SKM-1 (cell line): ENCODE data around the gene NAA80.

Experiments
- DNase-seq: peaks from one replicate; lab custom pipeline; 2025; ENCODE audit not compliant: unreplicated experiment; lab: John Stamatoyannopoulos, UW

The NAA80 gene, protein sequence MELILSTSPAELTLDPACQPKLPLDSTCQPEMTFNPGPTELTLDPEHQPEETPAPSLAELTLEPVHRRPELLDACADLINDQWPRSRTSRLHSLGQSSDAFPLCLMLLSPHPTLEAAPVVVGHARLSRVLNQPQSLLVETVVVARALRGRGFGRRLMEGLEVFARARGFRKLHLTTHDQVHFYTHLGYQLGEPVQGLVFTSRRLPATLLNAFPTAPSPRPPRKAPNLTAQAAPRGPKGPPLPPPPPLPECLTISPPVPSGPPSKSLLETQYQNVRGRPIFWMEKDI

DNA sequence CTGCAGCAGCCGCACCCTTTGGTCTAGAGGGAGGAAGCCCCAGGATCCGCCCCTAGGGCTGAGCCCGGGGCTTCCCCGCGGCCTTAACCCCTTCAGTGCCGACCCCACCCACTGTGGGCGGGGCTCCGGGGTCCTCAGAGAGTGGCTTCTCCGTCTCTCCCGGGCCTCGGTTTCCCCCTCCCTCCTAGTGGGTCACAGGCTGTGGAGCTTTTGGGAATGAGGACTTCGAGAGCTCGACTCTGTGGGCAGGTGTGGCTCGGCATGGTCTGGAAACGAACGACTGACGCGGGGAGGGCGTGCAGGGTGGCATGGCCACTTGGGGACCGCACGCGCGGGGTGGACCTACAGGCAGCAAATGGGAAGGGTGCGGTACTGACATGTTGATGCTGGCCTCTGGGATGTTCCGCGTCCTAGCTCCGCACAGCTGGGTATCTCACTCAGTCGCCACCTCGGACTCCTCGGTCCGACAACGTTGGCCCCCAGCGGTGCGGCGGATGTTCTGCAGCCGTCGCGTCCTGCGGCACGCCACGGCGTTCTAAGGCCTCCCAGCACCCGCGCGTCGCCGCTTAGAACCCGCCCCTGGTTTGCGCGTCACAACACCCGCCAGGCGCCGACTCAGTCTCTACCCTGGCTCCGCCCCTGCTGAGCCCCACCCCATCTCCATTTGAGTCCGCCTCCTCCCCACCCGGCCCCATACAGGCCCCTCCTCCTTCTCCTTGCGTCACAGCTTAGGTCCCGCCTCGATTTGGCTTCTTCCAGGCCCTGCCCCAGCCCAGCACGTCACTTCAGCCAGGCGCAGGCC lies at the start of gene NAA80, which contains the start of gene HYAL3:
Gene NAA80 (minus strand): TSS at position 570 of the 802 bp plus-strand sequence. CDS start 1,942 bp downstream, outside the sequence.
Gene HYAL3 (minus strand): TSS at position 570 of the 802 bp plus-strand sequence. CDS start 3,803 bp downstream, outside the sequence.
- peak; percentile 97 for DNase-seq

DNA sequence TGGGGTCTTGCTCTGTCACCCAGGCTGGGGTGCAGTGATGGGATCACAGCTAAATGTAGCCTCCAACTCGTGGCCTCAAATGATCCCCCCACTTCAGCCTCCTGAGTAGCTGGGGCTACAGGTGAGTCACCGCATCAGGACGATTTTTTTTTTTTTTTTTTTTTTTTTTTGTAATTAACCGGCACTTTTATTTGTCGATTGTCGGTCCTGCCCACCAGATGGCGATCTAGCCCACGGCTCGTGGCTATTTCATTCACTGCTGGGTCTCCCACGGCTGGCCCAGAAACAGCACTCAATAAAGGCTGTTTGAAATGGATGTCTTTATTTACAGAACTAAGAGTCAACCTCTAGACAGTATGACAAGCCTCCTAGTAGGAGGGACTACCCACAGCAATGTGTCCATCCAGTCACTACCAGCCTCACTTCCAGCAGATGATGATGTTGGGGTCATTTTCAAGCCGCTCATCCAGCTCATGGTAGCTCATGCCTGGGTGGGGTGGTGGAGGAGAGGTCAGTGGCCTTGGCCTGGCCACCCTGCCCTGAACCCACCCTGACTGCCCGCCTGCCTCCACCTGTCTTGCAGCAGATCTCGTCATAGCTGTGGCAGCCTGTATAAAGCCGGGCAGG lies 48.1 kb upstream of the NAA80 start:
- DNase-seq = no peak

DNA sequence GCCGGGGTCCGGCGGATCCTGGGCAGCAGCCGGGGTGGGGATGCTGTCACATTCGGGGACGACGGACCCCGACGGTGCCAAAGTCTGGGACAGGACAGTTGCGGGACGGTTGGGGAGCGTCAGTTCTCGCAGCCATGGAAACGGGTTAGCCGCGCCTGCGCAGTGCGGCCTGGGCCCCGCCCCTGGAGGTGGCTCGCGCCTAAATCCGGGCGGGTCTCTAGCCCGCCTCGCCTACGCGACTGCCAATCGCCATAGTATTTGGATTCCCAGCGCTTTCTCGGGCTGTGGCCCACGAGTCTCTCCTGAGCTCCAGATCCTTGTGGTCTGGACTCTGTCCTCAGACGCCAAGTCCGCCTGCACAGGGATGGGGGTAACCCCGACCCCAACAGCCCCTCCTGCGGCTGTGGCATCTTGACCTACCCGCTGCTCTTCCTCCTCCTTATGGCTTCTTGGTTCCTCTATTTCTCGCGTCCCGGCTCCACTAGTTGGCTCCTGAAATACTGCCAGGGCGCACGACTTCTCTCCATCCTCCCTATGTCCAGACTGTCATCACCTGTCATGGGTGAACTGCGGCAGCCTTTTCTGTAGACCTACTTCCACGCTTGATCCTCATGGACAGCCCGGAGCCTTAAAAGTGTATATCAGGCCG lies 46.5 kb upstream of the NAA80 start, which contains the start of gene ZMYND10:
Gene ZMYND10 (minus strand): TSS at position 147 of the 649 bp plus-strand sequence. CDS start 153 bp downstream, outside the sequence.
- no peak for DNase-seq

DNA sequence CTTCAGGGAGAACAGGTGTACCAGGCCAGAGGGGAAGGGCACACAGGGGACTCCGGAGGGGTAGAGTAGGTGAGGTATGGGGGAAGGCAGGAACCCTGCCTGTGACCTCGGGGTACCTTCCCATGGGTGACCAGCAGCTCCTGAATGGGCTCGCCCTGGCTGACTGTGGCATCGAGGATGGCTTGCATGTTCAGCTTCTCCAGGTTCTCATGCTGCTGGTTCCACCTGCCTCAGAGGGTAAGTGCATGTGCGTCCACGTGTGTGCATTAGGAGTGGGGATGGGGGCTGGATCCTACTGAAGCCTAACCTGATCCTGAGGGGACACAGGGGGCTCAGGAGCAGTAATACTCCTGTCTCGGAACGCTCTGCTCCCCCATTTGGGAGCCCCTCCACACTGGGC lies 45.8 kb upstream of the NAA80 start:
- DNase-seq = no peak

DNA sequence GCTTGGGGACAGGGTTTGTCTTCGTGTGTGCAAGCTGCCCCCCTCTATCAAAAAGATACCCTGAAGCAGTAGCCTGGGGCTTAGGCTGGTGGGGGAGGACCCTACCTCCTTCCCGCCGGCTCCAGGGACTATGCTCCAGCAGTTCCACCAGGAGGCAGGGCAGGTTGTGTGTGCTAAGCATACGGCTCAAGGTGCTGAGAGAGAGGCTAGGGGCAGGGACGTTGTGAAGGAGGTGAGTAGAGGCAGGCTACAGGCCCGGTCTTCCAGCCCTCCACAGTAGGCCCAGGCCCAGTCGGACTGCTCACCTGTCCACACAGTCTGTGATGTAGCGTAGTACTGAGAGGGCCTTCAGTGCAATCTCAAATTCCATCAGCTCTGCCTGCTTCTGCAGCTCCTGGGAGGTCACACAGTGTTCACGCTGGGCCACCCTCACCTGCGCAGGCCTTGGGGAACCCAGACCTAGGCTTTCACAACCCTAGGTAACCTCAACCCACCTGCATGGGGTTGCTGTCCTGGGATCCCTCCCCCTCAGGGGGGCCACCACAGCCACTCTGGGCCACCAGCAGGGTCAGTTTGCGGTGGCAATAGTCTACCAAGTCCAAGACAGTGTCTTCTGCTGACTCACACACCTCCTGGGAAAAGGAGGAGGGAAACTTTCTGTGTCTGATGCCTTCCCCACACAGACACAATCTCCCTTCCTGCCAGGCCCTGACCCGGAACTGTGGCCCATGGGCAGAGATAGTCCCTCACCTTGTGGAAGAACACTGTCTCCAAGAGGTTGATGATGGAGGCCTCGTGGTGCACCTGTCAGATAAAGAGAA lies 43.8 kb upstream of the NAA80 start:
- no peak for DNase-seq

DNA sequence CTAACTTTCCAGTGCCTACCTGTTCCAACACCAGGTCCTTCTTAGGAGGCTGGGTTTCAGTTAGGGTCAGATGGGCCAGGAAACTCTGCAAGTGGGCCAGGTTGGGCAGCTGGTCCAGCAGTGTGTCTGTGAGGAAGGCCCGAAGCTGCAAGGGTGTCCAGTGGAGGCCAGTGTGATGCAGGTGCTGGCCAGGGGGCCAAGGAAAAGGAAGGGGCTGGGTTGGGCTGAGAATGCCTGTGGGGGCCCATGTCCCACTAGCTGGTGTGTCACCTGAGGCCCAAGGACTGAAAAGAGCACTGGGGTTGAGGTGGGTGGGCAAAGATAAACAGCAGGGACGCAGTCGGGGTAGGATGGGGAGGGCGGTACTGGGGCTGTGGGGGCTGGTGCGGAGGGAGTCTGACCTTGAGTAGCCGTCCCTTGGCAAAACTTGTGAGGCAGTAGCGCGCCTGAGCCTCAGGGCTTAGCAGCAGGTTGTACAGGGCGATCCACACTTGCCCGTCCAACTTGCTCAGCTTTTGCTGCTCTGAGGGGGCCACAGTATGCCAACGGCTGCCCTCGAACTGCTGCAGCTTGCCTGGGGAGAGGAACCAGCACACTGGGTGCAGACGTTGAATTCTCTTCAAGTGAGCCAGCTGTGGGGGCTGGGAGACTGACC lies 42.9 kb upstream of the NAA80 start:
- DNase-seq = no peak

DNA sequence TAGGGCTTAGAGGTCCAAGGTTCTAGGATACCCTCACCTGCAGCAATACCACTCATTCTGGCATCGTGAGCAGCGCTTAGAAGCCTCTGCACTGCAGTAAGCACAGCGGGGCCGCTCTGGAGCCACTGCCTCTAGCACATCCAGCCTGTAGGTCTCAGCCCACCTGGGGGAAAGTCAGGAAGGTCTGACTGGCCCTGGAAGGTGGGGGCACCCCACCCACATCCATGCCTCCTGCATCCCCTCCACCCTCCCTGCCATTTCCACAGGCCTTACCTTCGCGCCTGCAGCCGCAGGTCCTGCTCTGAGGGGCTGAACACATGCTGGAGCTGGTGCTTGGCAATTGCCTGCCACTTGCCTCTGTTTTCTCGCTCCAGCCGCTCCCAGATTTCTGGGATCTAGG lies 42.3 kb upstream of the NAA80 start:
- DNase-seq = no peak

DNA sequence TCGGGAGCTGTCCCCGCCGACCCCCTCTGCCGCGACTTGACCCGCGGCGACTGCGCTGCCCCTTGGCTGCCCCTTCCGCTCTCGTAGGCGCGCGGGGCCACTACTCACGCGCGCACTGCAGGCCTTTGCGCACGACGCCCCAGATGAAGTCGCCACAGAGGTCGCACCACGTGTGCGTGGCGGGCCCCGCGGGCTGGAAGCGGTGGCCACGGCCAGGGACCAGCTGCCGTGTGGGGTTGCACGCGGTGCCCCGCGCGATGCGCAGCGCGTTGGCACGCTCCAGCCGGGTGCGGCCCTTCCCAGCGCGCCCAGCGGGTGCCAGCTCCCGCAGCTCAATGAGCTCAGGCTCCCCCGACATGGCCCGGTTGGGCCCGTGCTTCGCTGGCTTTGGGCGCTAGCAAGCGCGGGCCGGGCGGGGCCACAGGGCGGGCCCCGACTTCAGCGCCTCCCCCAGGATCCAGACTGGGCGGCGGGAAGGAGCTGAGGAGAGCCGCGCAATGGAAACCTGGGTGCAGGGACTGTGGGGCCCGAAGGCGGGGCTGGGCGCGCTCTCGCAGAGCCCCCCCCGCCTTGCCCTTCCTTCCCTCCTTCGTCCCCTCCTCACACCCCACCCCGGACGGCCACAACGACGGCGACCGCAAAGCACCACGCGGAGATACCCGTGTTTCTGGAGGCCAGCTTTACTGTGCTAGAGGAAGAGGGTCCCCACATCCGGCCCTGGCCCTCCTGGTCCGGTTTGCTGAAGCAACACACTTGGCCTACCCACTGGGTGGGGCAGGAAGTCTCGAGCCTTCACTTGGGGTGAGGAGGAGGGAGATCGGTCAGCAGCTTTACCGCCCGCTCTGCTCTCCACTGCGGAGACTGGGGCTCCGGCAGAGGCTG lies 41.5 kb upstream of the NAA80 start, which contains the start of gene RASSF1:
Gene RASSF1 (minus strand): TSS at position 389 of the 882 bp plus-strand sequence. CDS start 31 bp downstream, at position 358.
- DNase-seq = peak; percentile 89

DNA sequence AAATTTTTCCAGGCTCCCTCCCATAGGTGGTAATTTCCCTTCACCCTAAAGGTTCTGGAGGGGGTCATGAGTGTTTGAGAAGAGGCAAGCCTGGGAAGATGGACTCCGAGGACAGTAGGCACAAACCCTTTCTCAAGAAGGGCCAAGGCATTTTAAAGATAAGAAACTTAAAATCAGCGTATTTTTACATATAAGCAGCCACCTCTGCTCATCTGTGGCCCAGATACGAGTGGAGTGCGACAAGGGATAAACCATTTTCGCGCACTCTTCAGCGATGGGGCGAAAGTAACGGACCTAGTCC lies 40.9 kb upstream of the NAA80 start:
- no peak for DNase-seq

DNA sequence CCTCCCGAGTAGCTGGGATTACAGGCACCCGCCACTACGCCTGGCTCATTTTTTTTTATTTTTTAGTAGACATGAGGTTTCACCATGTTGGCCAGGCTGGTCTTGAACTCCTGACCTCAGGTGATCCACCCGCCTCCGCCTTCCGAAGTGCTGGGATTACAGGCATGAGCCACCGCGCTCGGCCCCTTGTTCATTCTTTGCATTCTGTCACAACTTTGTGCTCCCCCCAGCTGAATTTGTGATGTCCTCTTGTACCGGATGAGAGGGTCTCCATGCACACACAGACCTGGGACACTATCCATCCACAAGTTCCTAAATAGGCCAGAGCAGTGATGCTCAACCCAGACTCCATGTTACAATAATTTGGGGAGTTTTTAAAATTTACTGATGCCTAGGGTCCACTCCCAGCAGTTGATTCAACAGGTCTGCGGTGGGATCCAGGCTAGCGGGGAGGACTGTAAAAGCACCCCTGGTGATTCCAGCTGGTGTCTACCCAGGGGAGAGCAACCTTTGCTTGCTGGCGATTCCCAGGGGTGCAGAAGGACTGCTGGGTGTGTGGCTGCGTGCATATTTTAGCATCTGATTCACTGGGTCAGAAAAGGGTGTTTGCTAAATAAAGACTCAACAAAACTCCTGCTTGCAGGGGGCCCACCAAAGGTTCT lies 40.4 kb upstream of the NAA80 start:
- no peak for DNase-seq

DNA sequence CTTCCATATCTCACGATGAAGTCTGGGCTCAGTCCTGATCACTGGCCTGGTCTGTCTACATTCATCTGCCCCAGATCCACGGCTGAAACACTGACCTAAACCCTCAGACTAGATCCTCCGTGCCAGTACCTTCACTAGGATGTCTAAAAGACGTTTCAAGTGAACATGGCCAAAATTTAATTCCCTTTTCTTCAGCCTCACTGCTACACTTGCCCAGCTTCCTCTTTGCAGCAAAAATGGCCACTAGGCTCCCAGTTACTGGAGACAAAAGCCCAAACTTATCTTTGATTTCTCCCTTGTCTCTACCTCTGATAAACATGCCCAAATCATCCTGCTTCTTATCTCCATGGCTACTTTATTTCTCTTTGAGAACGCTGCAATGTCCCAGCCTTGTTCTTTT lies 39.8 kb upstream of the NAA80 start:
- DNase-seq = peak; percentile 46

DNA sequence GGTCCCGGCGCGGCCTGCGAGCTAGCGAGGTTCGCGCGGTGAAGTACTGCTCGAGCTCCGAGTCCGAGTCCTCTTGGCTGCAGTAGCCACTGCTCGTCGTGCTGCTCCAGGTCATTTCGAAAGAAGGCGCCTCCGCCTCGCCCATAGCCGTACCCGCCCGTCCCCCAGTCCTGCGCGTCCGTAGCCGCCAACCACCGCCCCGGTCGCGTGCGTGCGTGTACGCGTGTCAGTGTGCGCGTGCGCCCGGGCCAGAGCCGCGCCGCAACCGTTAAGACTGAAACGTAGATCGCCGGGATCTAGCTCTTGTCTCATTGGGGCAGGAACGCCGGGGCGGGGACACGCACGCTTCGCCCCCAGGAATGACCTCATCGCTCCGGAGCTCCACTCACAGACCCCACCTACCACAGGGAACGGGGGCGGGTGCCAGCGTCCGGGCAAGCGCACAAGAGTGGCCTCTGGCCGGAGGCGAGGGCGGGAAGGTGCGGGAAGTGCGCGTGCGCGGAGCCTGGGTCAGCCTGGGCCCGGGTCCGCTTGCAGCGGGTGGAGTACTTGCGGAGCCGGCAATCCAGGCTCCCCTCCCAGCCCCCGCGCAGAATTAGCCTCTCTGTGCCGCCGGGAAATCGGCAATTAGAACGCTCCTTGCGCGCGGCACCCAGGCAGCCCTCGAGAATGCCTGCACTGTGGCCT lies 38.1 kb upstream of the NAA80 start:
- DNase-seq = peak; percentile 96

DNA sequence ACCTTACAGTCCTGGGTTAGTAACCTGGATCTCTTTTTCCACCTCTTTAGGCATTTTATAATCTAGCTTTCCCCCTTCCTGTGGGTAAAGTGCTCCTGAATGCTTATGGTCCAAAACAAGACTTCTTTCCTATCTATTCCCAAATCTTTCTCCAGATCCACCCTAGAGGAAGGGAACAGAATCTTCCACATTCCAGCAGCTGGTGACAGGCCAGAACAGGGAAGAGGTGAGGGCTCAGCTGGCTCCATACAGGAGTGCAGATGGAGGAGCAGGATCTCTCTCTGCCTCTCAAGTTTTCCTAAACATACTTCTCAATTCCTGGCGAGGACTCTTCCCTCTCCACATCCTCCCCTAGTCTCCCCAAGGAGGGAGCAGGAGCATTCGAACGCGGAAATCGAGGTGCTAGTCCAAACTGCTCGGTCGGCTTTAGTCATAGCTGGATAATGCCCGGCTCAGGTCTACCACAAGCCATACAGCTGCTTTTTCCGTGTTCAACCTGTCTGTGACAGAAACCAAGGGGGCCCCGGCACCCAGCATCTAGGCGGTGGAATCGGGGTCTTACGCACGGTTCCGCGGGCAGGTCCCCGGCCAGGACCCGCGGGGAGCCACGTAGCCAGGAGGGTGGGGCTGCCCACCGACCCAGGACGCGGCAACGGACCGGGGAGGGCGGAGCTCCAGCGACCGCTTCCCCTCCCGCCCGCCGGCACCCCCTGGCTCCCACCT lies 37.4 kb upstream of the NAA80 start:
- DNase-seq = no peak

DNA sequence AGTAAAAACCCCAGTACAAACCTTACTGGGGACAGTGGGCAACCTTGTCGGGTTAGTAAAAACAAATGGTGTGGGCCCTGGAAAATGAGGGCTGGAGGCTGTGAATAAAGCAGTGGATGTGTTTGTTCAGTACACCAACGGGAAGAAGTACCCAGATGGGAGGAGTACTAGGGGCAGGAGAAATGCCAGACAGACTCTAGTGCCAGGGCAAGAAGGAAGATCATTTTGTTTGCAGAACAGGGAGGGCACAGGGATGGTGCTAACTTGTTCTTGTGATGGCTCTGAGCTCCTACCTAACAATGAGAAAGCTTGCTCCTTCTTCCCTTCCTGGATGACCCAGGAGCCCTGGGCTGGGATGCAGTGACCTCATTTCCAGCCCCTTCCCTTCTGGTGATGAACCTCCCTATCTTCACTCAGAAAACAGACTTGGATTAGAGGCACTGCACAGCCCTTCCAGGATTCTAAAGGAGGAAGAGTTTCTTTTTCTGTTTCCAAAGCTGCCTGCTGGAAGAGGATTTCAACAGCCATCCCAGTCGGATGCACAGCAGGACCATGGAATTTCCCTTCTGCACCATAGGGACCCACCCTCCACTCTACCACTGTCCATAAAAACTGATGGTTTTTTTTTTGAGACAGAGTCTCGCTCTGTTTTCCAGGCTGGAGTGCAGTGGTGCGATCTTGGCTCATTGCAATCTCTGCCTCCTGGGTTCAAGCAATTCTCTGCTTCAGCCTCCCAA lies 35.3 kb upstream of the NAA80 start:
- DNase-seq = no peak

DNA sequence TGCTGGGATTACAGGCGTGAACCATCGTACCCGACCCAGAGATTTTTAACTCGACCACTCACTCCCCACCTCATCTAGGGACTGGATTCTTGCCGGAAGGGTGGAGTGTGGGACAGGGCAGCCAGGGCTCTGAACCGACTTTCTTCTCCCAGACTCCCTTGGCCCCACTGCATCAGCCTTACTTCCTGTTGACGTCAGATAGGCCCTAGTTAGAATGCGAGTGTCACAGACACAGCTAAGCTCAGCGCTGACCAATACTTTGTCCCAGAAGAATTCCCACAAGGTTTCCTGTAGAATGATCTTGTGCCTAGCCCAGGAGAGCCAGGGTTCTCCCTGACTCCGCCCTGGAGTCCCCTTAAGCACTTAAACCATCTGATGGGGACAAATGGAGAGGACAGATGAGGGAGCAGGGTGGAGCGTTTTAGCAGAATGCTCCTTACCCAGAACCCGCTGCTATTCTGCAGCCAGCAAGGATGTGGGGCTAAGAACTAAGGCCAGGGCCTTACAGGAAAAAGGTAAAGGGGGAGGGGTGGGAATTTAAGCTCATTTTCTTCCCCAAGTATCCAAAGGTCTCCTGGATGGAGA lies 34.6 kb upstream of the NAA80 start:
- DNase-seq = no peak

DNA sequence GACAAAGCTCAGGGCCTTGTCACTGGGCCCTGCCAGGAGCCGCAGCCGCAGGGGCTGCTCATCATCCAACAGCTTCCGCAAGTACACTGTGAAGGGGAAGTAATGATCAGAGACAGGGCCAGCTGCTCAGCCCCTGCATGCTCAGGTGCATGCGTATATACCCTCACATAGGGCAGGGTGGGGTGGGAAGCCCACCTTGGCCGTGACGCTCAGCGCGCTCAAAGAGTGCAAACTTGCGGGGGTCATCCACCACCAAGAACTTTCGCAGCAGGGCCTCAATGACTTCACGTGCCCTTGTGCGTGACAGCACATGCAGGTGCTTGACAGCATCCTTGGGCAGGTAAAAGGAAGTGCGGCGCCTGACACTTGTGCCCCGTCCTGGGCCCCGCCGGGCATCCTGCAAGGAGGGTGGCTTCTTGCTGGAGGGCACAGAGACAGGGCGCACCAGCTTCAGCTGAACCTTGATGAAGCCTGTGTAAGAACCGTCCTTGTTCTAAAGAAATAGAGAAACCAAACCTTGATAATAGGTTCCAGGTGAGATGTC lies 32.2 kb upstream of the NAA80 start:
- DNase-seq = no peak
